Stomach (tissue), 4 donors: ENCODE measurements around the gene SLC44A1.

ENCODE experiments used
- EP300 ChIP-seq: sonication (generic); formaldehyde crosslinking; IDR thresholded peaks from one replicate; pipeline ENCODE4 v1.6.1; 2017; ENCODE audit warnings: antibody characterized with exemption
- POLR2A ChIP-seq, 4 donors: fragments of 450-650 bp; IDR thresholded peaks; one replicate each; pipeline ENCODE4 v1.6.1; 2016; ENCODE audit warnings: antibody characterized with exemption in 4 of 4, control low read depth in 2 of 4, mild to moderate bottlenecking in 1 of 4, moderate library complexity in 1 of 4
- POLR2AphosphoS5 ChIP-seq, 3 donors: sonication (generic); formaldehyde crosslinking; IDR thresholded peaks; one replicate each; pipeline ENCODE4 v1.6.1; 2016; ENCODE audit warnings: antibody characterized with exemption in 3 of 3
- TF ChIP-seq, protein P1 (sequence below), 7 experiments: fragments of 450-650 bp in 4 of 7; fragments of 200-600 bp in 3 of 7; sonication (generic) in 3 of 7; IDR thresholded peaks; one replicate each; pipeline ENCODE4 v1.5.1; 2016 to 2019; ENCODE audit warnings: antibody characterized with exemption in 7 of 7, control low read depth in 2 of 7, mild to moderate bottlenecking in 1 of 7

- TF ChIP-seq POLR2A (IDR thresholded peaks at IDR 0.05) (no peak), POLR2AphosphoS5 (IDR thresholded peaks at IDR 0.05) (no peak), EP300 (no peak)
- TF ChIP-seq, protein P1, sequence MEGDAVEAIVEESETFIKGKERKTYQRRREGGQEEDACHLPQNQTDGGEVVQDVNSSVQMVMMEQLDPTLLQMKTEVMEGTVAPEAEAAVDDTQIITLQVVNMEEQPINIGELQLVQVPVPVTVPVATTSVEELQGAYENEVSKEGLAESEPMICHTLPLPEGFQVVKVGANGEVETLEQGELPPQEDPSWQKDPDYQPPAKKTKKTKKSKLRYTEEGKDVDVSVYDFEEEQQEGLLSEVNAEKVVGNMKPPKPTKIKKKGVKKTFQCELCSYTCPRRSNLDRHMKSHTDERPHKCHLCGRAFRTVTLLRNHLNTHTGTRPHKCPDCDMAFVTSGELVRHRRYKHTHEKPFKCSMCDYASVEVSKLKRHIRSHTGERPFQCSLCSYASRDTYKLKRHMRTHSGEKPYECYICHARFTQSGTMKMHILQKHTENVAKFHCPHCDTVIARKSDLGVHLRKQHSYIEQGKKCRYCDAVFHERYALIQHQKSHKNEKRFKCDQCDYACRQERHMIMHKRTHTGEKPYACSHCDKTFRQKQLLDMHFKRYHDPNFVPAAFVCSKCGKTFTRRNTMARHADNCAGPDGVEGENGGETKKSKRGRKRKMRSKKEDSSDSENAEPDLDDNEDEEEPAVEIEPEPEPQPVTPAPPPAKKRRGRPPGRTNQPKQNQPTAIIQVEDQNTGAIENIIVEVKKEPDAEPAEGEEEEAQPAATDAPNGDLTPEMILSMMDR (IDR thresholded peaks at IDR 0.05) = no peak
Observed at GRCh38 chr9:105308461-105309341, 64.2 kb downstream of the SLC44A1 start.
